OCI-LY7 (cell line): ENCODE data around the gene C19orf81. TPM values are rescaled to one million over a fixed set of nuclear protein-coding genes. Genes with fewer than 3 reads are reported as not detected.

Experiments used
- BruUV-seq: library from RNA; stranded (reverse); fragments of 400-500 nt; replicated peaks from 2 replicates; lab custom pipeline; 2021; lab: Mats Ljungman, UMichigan
- CTCF ChIA-PET: fragments of 300-600 bp; sonication (Branson Sonifier 250); formaldehyde crosslinking; loops from one replicate; lab custom pipeline; 2022; ENCODE audit warnings: antibody characterized with exemption; ENCODE audit not compliant: unreplicated experiment; lab: Charles Lee
- POLR2A ChIA-PET: fragments of 300-600 bp; sonication (Branson Sonifier 250); formaldehyde crosslinking; loops from one replicate; lab custom pipeline; 2022; ENCODE audit warnings: antibody characterized with exemption; lab: Charles Lee
- DNase-seq: peaks from one replicate; pipeline ENCODE4 v3.0.0-alpha.2; 2015; ENCODE audit warnings: low spot score
- H2AFZ ChIP-seq: fragments of 200-600 bp; sonication (generic), shearing (Covaris generic); 2 replicates; pipeline ENCODE4 v1.6.1; 2014; ENCODE audit warnings: mild to moderate bottlenecking, antibody characterized with exemption, low read length, moderate library complexity
- H3K27ac ChIP-seq: fragments of 200-600 bp; sonication (generic); 2 replicates; pipeline ENCODE4 v1.5.1; 2014; ENCODE audit warnings: mixed run types, low read depth, mild to moderate bottlenecking, moderate library complexity, low read length, inconsistent platforms; ENCODE audit not compliant: poor library complexity, severe bottlenecking
- H3K36me3 ChIP-seq: fragments of 200-600 bp; sonication (generic); 2 replicates; pipeline ENCODE4 v1.6.1; 2014; ENCODE audit warnings: mild to moderate bottlenecking, antibody characterized with exemption, low read length, moderate library complexity, mixed read lengths; ENCODE audit not compliant: insufficient read depth
- H3K4me1 ChIP-seq: fragments of 200-600 bp; sonication (generic); 2 replicates; pipeline ENCODE4 v1.5.1; 2014; ENCODE audit warnings: mild to moderate bottlenecking, low read length; ENCODE audit not compliant: insufficient read depth, poor library complexity, severe bottlenecking
- H3K4me2 ChIP-seq: fragments of 200-600 bp; sonication (generic); 2 replicates; pipeline ENCODE4 v1.6.1; 2014; ENCODE audit warnings: mild to moderate bottlenecking, low read length
- H3K4me3 ChIP-seq: fragments of 200-600 bp; sonication (generic); 2 replicates; pipeline ENCODE4 v1.5.1; 2014; ENCODE audit warnings: mild to moderate bottlenecking, low read depth, low read length; ENCODE audit not compliant: poor library complexity, severe bottlenecking
- H3K79me2 ChIP-seq: fragments of 200-600 bp; sonication (generic); 2 replicates; pipeline ENCODE4 v1.6.1; 2016; ENCODE audit warnings: low read depth, mild to moderate bottlenecking, low read length, moderate library complexity, mixed read lengths; ENCODE audit not compliant: insufficient read depth
- H3K9me2 ChIP-seq: fragments of 200-600 bp; sonication (generic); 2 replicates; pipeline ENCODE4 v1.6.1; 2016; ENCODE audit warnings: mild to moderate bottlenecking, low read length, mixed read lengths; ENCODE audit not compliant: insufficient read depth
- H3K9me3 ChIP-seq: fragments of 200-600 bp; sonication (generic); 2 replicates; pipeline ENCODE4 v1.6.1; 2014; ENCODE audit warnings: mild to moderate bottlenecking, mixed run types, low read length, mixed read lengths
- H4K20me1 ChIP-seq: fragments of 200-600 bp; sonication (generic); 2 replicates; pipeline ENCODE4 v1.6.1; 2014; ENCODE audit warnings: mild to moderate bottlenecking, antibody characterized with exemption, low read length, moderate library complexity, mixed read lengths; ENCODE audit not compliant: insufficient read depth
- EZH2phosphoT487 ChIP-seq: fragments of 200-600 bp; sonication (generic); IDR thresholded peaks from 2 replicates; pipeline ENCODE4 v1.6.1; 2018; ENCODE audit warnings: low read depth, borderline replicate concordance, mild to moderate bottlenecking, mixed run types, antibody characterized with exemption, low read length, moderate library complexity, mixed read lengths
- intact Hi-C: fragments of 100-400 bp; cut with micrococcal nuclease; formaldehyde crosslinking; loops from one replicate; pipeline ENCODE4 v1.10.0; 2022; ENCODE audit not compliant: unreplicated experiment
- total RNA-seq, 2 experiments: library from RNA; depleted of rRNA in 1 of 2; stranded (reverse); fragments of >200 nt in 1 of 2; shearing (Covaris generic) in 1 of 2; gene quantifications; 2 replicates each; pipeline ENCODE4 v1.2.3, GENCODE V29; 2014 to 2022
- TF ChIP-seq, protein P1 (sequence below): fragments of 200-600 bp; sonication (generic); conservative IDR thresholded peaks from 2 replicates; pipeline ENCODE4 v1.5.1; 2014; ENCODE audit warnings: mild to moderate bottlenecking, antibody characterized with exemption, low read length, moderate library complexity, mixed read lengths

The C19orf81 gene
- total RNA-seq, 2 experiments from 2014 or later = 11.4 to 20.0 TPM

DNA sequence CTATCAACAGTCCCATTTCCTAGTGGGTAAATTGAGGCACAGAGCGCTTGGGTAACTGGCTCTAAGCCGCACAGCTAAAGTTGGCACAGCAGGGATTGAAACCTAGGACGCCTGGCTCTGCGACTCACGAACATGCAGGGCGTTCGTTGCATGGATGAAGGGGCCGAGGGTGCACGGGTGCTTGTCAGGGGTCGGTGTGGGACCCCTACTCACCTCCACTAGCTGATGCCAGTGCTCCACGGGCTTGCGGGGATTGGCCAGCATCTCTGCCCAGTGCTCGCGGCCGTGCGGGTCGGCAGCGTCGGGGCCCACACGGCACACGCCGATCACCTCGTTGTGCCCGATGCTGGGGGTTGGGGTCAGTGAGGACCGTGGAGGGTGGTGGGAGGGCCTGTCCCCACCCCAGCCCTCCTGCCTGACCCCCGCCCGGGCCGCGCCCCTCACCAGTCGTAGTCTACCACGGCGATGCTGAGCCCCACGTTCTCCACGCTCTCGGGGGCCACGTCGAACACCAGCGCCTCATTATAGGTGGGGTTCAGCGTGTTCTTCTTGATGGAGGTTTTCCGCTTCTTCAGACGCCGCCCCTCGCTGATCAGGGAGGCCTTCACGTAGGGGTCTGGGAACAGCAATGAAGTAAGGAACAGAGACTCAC, 24.2 kb upstream of the C19orf81 start:
- H2AFZ ChIP-seq = no peak overlapping the region
- intact Hi-C loops = no loop called here
- H3K79me2 ChIP-seq = no peaks in the 10 kb centered on the region
- no peaks in the 10 kb centered on the region for H3K9me3 ChIP-seq
- no peak overlapping the region for H3K4me2 ChIP-seq
- H3K4me3 ChIP-seq = no peak overlapping the region
- H4K20me1 ChIP-seq = no peaks in the 10 kb centered on the region
- ChIA-PET POLR2A (interaction anchor here (0.7 kb wide), 1 partner anchor 282 kb away, joined by 3 read pairs; no protein-coding TSS in a partner anchor), CTCF (no interaction called here)
- H3K4me1 ChIP-seq = no peaks in the 10 kb centered on the region
- H3K9me2 ChIP-seq = no peaks in the 10 kb centered on the region
- no peaks in the 10 kb centered on the region for H3K36me3 ChIP-seq
- TF ChIP-seq, protein P1, sequence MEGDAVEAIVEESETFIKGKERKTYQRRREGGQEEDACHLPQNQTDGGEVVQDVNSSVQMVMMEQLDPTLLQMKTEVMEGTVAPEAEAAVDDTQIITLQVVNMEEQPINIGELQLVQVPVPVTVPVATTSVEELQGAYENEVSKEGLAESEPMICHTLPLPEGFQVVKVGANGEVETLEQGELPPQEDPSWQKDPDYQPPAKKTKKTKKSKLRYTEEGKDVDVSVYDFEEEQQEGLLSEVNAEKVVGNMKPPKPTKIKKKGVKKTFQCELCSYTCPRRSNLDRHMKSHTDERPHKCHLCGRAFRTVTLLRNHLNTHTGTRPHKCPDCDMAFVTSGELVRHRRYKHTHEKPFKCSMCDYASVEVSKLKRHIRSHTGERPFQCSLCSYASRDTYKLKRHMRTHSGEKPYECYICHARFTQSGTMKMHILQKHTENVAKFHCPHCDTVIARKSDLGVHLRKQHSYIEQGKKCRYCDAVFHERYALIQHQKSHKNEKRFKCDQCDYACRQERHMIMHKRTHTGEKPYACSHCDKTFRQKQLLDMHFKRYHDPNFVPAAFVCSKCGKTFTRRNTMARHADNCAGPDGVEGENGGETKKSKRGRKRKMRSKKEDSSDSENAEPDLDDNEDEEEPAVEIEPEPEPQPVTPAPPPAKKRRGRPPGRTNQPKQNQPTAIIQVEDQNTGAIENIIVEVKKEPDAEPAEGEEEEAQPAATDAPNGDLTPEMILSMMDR = no peak
- TF ChIP-seq EZH2phosphoT487 = no peak
- no peak overlapping the region for H3K27ac ChIP-seq
- no TSS peak for BruUV-seq
- DNase-seq = no peak

DNA sequence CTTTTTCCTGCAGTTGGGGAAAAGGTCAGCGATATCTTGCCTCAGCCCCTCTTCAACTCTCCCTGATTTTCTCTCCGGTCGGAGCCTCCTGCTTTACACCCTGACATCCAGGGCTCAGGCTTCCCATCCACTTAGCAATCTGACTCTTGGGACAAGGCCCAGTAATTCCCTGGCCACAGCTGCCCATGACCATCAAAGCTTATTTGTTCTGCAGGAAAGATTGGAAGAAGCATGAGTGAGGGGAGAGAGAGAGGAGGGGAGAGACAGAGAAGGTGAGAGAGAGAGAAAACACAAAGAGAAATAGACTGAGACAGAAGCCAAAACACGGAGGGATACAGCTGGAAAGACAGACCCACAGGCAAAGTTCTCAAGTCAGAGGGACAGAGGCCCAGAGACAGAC, 23.2 kb upstream of the C19orf81 start:
- Histone ChIP-seq H3K4me3 (no peak overlapping the region), H3K79me2 (no peaks in the 10 kb centered on the region), H3K27ac (no peak overlapping the region), H3K9me3 (no peaks in the 10 kb centered on the region), H3K4me2 (no peak overlapping the region), H3K36me3 (no peaks in the 10 kb centered on the region), H4K20me1 (no peaks in the 10 kb centered on the region), H3K4me1 (no peaks in the 10 kb centered on the region), H3K9me2 (no peaks in the 10 kb centered on the region), H2AFZ (no peak overlapping the region)
- TF ChIP-seq EZH2phosphoT487 = no peak
- TF ChIP-seq, protein P1 = no peak
- DNase-seq = no peak
- BruUV-seq = no TSS peak
- intact Hi-C loops = no loop called here
- ChIA-PET POLR2A (no interaction called here), CTCF (no interaction called here)

DNA sequence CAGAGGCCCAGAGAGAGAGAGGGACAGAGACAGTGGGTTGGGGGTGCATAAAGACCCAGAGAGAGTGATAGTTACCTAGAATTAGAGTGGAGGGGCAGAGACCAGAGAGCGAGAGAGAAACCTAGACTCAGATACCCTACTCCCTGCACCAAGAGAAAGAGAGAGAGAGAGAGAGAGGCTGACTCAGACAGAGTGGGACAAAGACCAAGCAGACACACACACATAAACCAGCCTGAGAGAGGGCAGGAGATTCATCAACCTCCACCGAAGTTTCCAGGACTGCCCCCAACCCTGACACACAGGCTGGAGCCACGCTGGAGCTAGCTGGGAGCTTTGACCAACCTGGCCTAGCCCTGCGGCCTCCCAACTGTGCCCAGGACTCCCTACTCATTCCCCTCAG, 22.4 kb upstream of the C19orf81 start:
- no peak overlapping the region for H3K4me2 ChIP-seq
- no peaks in the 10 kb centered on the region for H4K20me1 ChIP-seq
- H3K4me1 ChIP-seq = no peaks in the 10 kb centered on the region
- CTCF ChIA-PET = no interaction called here
- H3K9me2 ChIP-seq = no peaks in the 10 kb centered on the region
- no peak for TF ChIP-seq EZH2phosphoT487
- TF ChIP-seq, protein P1 = no peak
- no peaks in the 10 kb centered on the region for H3K79me2 ChIP-seq
- no peak overlapping the region for H3K27ac ChIP-seq
- intact Hi-C loops = no loop called here
- no peak for DNase-seq
- no TSS peak for BruUV-seq
- POLR2A ChIA-PET = no interaction called here
- H3K9me3 ChIP-seq = no peaks in the 10 kb centered on the region
- H3K36me3 ChIP-seq = no peaks in the 10 kb centered on the region
- H3K4me3 ChIP-seq = no peak overlapping the region
- no peak overlapping the region for H2AFZ ChIP-seq
